Panc1 (cell line): ENCODE measurements around the gene USPL1.

Experiments used
- CTCF ChIP-seq: fragments of 450-650 bp; IDR thresholded peaks from 2 replicates; pipeline ENCODE4 v1.5.1; 2017; ENCODE audit warnings: mild to moderate bottlenecking
- POLR2AphosphoS5 ChIP-seq: IDR thresholded peaks from 2 replicates; pipeline ENCODE4 v1.6.1; 2012; ENCODE audit warnings: mild to moderate bottlenecking, low read depth, low read length, moderate library complexity
- REST ChIP-seq, 2 experiments: IDR thresholded peaks; 2 replicates each; pipeline ENCODE4 v1.6.1; 2011 to 2012; ENCODE audit warnings: low read depth in 2 of 2, control low read depth in 1 of 2, low read length in 1 of 2, mild to moderate bottlenecking in 1 of 2, moderate library complexity in 1 of 2; ENCODE audit not compliant: insufficient read depth in 1 of 2
- SIN3A ChIP-seq: IDR thresholded peaks from 2 replicates; pipeline ENCODE4 v1.6.1; 2012; ENCODE audit warnings: low read depth, mild to moderate bottlenecking, low read length, moderate library complexity, borderline replicate concordance; ENCODE audit not compliant: insufficient read depth
- TCF7L2 ChIP-seq: IDR thresholded peaks from 2 replicates; pipeline ENCODE4 v1.6.1; 2011; ENCODE audit warnings: mild to moderate bottlenecking, low read depth, low read length, inconsistent platforms

GRCh38 chr13:30593001-30593400 is 24.7 kb upstream of the USPL1 start:
- TF ChIP-seq POLR2AphosphoS5 (no peak), SIN3A (no peak), CTCF (no peak), REST (IDR thresholded peaks at IDR 0.05; ENCODE audit: insufficient read depth in 1 of 2, low read depth in 2 of 2, low read length in 1 of 2) (no peak), TCF7L2 (no peak)
